IMR-90 (cell line): ENCODE results near the gene SLC6A9. TPM values are rescaled to one million over a fixed set of nuclear protein-coding genes. Genes with fewer than 3 reads are reported as not detected.

ENCODE experiments used
- ATAC-seq: fragments of 200-7000 bp; cut with Tn5 transposase; 2 replicates; pipeline ENCODE4 v1.9.1; 2020; ENCODE audit warnings: low read depth, mild to moderate bottlenecking, moderate library complexity
- BruUV-seq: library from RNA; stranded (reverse); fragments of 400-500 nt; replicated peaks from 2 replicates; lab custom pipeline; 2021; lab: Mats Ljungman, UMichigan
- CTCF ChIA-PET: fragments of 300-600 bp; formaldehyde crosslinking; extraction: SDS; loops from one replicate; lab custom pipeline; 2021; ENCODE audit warnings: antibody characterized with exemption; lab: Yijun Ruan, JAX
- POLR2A ChIA-PET: fragments of 300-600 bp; sonication (Branson Sonifier 250); formaldehyde crosslinking; loops from one replicate; lab custom pipeline; 2022; ENCODE audit warnings: antibody characterized with exemption; ENCODE audit not compliant: unreplicated experiment; lab: Charles Lee
- DNase-seq: peaks from one replicate; pipeline ENCODE4 v3.0.0; 2013
- H2AFZ ChIP-seq: replicated peaks from 2 replicates; pipeline ENCODE3; 2013; ENCODE audit warnings: low read length, mild to moderate bottlenecking; ENCODE audit not compliant: poor library complexity
- H2AK5ac ChIP-seq: 2 replicates; pipeline ENCODE4 v1.6.1; 2013; ENCODE audit warnings: low read depth, low read length, inconsistent platforms
- H2AK9ac ChIP-seq: replicated peaks from 2 replicates; pipeline ENCODE3; 2013; ENCODE audit warnings: mild to moderate bottlenecking, low read depth, low read length, moderate library complexity; ENCODE audit not compliant: poor library complexity
- H2BK120ac ChIP-seq: 2 replicates; pipeline ENCODE4 v1.6.1; 2013; ENCODE audit warnings: low read depth, low read length, inconsistent platforms
- H2BK15ac ChIP-seq: 3 replicates; pipeline ENCODE4 v1.6.1; 2013; ENCODE audit warnings: low read depth, low read length, inconsistent platforms
- H2BK20ac ChIP-seq: 2 replicates; pipeline ENCODE4 v1.6.1; 2013; ENCODE audit warnings: low read depth, mild to moderate bottlenecking, inconsistent platforms, low read length, moderate library complexity
- H2BK5ac ChIP-seq: 2 replicates; pipeline ENCODE4 v1.6.1; 2013; ENCODE audit warnings: mild to moderate bottlenecking, low read depth, low read length, inconsistent platforms; ENCODE audit not compliant: poor library complexity, severe bottlenecking
- H3K14ac ChIP-seq: replicated peaks from 2 replicates; pipeline ENCODE4 v1.6.1; 2013; ENCODE audit warnings: low read depth, low read length, inconsistent platforms
- H3K18ac ChIP-seq: 2 replicates; pipeline ENCODE4 v1.6.1; 2013; ENCODE audit warnings: low read depth, low read length, control low read depth
- H3K23ac ChIP-seq: 2 replicates; pipeline ENCODE4 v1.6.1; 2013; ENCODE audit warnings: low read depth, low read length, inconsistent platforms
- H3K27ac ChIP-seq: 2 replicates; pipeline ENCODE4 v1.5.1; 2013; ENCODE audit warnings: mild to moderate bottlenecking, control low read depth, low read length; ENCODE audit not compliant: insufficient read depth
- H3K27me3 ChIP-seq: 2 replicates; pipeline ENCODE4 v1.6.1; 2013; ENCODE audit warnings: low read length; ENCODE audit not compliant: control insufficient read depth, insufficient read depth
- H3K36me3 ChIP-seq: 2 replicates; pipeline ENCODE4 v1.6.1; 2013; ENCODE audit warnings: low read length, mixed read lengths; ENCODE audit not compliant: control insufficient read depth, insufficient read depth
- H3K4ac ChIP-seq: 2 replicates; pipeline ENCODE4 v1.6.1; 2013; ENCODE audit warnings: low read depth, low read length, inconsistent platforms
- H3K4me1 ChIP-seq: 2 replicates; pipeline ENCODE4 v1.6.1; 2013; ENCODE audit warnings: low read length, mixed read lengths; ENCODE audit not compliant: control insufficient read depth, insufficient read depth
- H3K4me2 ChIP-seq: 2 replicates; pipeline ENCODE4 v1.6.1; 2013; ENCODE audit warnings: low read depth, mild to moderate bottlenecking, control low read depth, low read length, moderate library complexity
- H3K4me3 ChIP-seq: 2 replicates; pipeline ENCODE4 v1.5.1; 2013; ENCODE audit warnings: low read depth, mild to moderate bottlenecking, control low read depth, low read length, moderate library complexity; ENCODE audit not compliant: insufficient read depth
- H3K56ac ChIP-seq: 2 replicates; pipeline ENCODE4 v1.6.1; 2013; ENCODE audit warnings: low read length, inconsistent platforms; ENCODE audit not compliant: insufficient read depth; ENCODE audit errors: extremely low read depth
- H3K79me1 ChIP-seq, 2 experiments: 2 replicates each; pipeline ENCODE4 v1.6.1; 2013; ENCODE audit warnings: low read length in 2 of 2, inconsistent platforms in 1 of 2, low read depth in 1 of 2
- H3K9ac ChIP-seq: 2 replicates; pipeline ENCODE4 v1.6.1; 2013; ENCODE audit warnings: low read depth, low read length, control low read depth
- H3K9me1 ChIP-seq: 2 replicates; pipeline ENCODE4 v1.6.1; 2013; ENCODE audit warnings: low read length, inconsistent platforms; ENCODE audit not compliant: insufficient read depth
- H3K9me3 ChIP-seq: 2 replicates; pipeline ENCODE4 v1.6.1; 2013; ENCODE audit warnings: low read length; ENCODE audit not compliant: control insufficient read depth, insufficient read depth
- H4K20me1 ChIP-seq: 2 replicates; pipeline ENCODE4 v1.6.1; 2013; ENCODE audit warnings: low read length, inconsistent platforms; ENCODE audit not compliant: insufficient read depth
- H4K5ac ChIP-seq: 2 replicates; pipeline ENCODE4 v1.6.1; 2013; ENCODE audit warnings: mild to moderate bottlenecking, low read depth, low read length, control low read depth
- H4K8ac ChIP-seq, 2 experiments: 2 replicates each; pipeline ENCODE4 v1.6.1; 2013; ENCODE audit warnings: low read depth in 2 of 2, low read length in 2 of 2, control low read depth in 1 of 2, inconsistent platforms in 1 of 2
- H4K91ac ChIP-seq: 2 replicates; pipeline ENCODE4 v1.6.1; 2013; ENCODE audit warnings: low read depth, low read length, inconsistent platforms; ENCODE audit not compliant: insufficient read depth
- BHLHE40 ChIP-seq: fragments of 150-350 bp; IDR thresholded peaks from 2 replicates; pipeline ENCODE4 v1.6.1; 2016; ENCODE audit warnings: mild to moderate bottlenecking, low read depth, low read length
- CEBPB ChIP-seq: IDR thresholded peaks from 2 replicates; pipeline ENCODE4 v1.6.1; 2012; ENCODE audit warnings: low read depth, low read length, improper control_type of control experiment
- CHD1 ChIP-seq: IDR thresholded peaks from 2 replicates; pipeline ENCODE4 v1.6.1; 2012; ENCODE audit warnings: low read depth, low read length, improper control_type of control experiment
- FOS ChIP-seq: fragments of 150-350 bp; IDR thresholded peaks from 2 replicates; pipeline ENCODE4 v1.6.1; 2016; ENCODE audit warnings: low read depth, low read length
- MAFK ChIP-seq: IDR thresholded peaks from 2 replicates; pipeline ENCODE4 v1.6.1; 2012; ENCODE audit warnings: low read depth, low read length, improper control_type of control experiment
- MXI1 ChIP-seq: IDR thresholded peaks from 2 replicates; pipeline ENCODE4 v1.6.1; 2012; ENCODE audit warnings: low read depth, mild to moderate bottlenecking, low read length, moderate library complexity, borderline replicate concordance
- NFE2L2 ChIP-seq: fragments of 150-350 bp; IDR thresholded peaks from 2 replicates; pipeline ENCODE4 v1.6.1; 2016; ENCODE audit warnings: low read depth, mild to moderate bottlenecking, low read length
- POLR2A ChIP-seq: IDR thresholded peaks from 2 replicates; pipeline ENCODE4 v1.6.1; 2012; ENCODE audit warnings: mild to moderate bottlenecking, low read depth, low read length
- RAD21 ChIP-seq: IDR thresholded peaks from 2 replicates; pipeline ENCODE4 v1.6.1; 2012; ENCODE audit warnings: low read length, improper control_type of control experiment
- RCOR1 ChIP-seq: IDR thresholded peaks from 2 replicates; pipeline ENCODE4 v1.6.1; 2012; ENCODE audit warnings: mild to moderate bottlenecking, low read length, improper control_type of control experiment; ENCODE audit not compliant: insufficient replicate concordance
- RFX5 ChIP-seq: IDR thresholded peaks from 2 replicates; pipeline ENCODE4 v1.8.0; 2012; ENCODE audit warnings: low read depth, mild to moderate bottlenecking, low read length, moderate library complexity
- SMC3 ChIP-seq: fragments of 150-350 bp; IDR thresholded peaks from 2 replicates; pipeline ENCODE4 v1.6.1; 2016; ENCODE audit warnings: low read depth, mild to moderate bottlenecking, antibody characterized with exemption, low read length, moderate library complexity
- WGBS, 2 experiments: methylation state at CpG; one replicate each; pipeline versions ENCODE4 v1.1.5 to v1.1.7; 2013; ENCODE audit warnings: missing lambda C conversion rate in 2 of 2; ENCODE audit not compliant: insufficient read length in 1 of 2; ENCODE audit errors: extremely low coverage in 2 of 2; 5-methylcytosine and 5-hydroxymethylcytosine counted together
- dilution Hi-C: fragments of 300-500 bp; cut with HindIII; formaldehyde crosslinking; loops from one replicate; pipeline ENCODE4 v1.14.3; 2018; ENCODE audit warnings: low sequenced_read_pairs; ENCODE audit not compliant: unreplicated experiment
- in situ Hi-C: fragments of 300-500 bp; cut with MboI; formaldehyde crosslinking; loops from 3 replicates; pipeline ENCODE4 v1.14.3; 2019; ENCODE audit warnings: low sequenced_read_pairs, inconsistent platforms, mixed read lengths
- intact Hi-C: fragments of 100-400 bp; cut with micrococcal nuclease; formaldehyde crosslinking; loops from 2 replicates; pipeline ENCODE4 v1.10.0; 2022
- polyA plus RNA-seq, 3 experiments: library from polyadenylated mRNA; depleted of rRNA; stranded (reverse); fragments of >200 nt; gene quantifications; 2 replicates each; pipeline ENCODE4 v1.2.3, GENCODE V29; 2012; ENCODE audit warnings: low replicate concordance in 1 of 3
- total RNA-seq: library from RNA; depleted of rRNA; stranded (reverse); fragments of >200 nt; gene quantifications from 2 replicates; pipeline ENCODE4 v1.2.3, GENCODE V29; 2012
- TF ChIP-seq, protein P1 (sequence below): conservative IDR thresholded peaks from 2 replicates; pipeline ENCODE4 v1.5.1; 2012; ENCODE audit warnings: mild to moderate bottlenecking, low read depth, low read length, improper control_type of control experiment
- TF ChIP-seq, protein P2 (sequence below): fragments of 150-350 bp; IDR thresholded peaks from 2 replicates; pipeline ENCODE4 v1.6.1; 2017; ENCODE audit warnings: mild to moderate bottlenecking, antibody characterized with exemption, low read length, low read depth

Gene SLC6A9
- total and polyA plus RNA-seq, 2 of the 4 experiments (the other 2 are of a cell fraction) = 2.0 to 6.6 TPM

- Histone ChIP-seq H3K4me2 (peak overlapping the region; percentile 8; the same call in 1 of the 2 replicates), H2BK5ac (peak overlapping the region; percentile 93), H3K14ac (no peak overlapping the region), H3K9me1 (peaks cover 19% of the 10 kb centered on the region), H3K4me3 (no peak overlapping the region), H3K4ac (peak overlapping the region; percentile 77), H2BK15ac (peak overlapping the region; percentile 51; the same call in 2 of the 3 replicates), H3K9ac (no peak overlapping the region), H3K4me1 (peaks cover 18% of the 10 kb centered on the region), H4K8ac (0 out of 4 replicates have a peak overlapping the region, but pooled peaks of 1 of the 2 experiments have one; percentile 44), H2AK9ac (no peak overlapping the region), H2AK5ac (peak overlapping the region; percentile 61; the same call in 1 of the 2 replicates), H2AFZ (no peak overlapping the region), H3K27ac (peak overlapping the region; percentile 70), H3K27me3 (no peaks in the 10 kb centered on the region), H3K56ac (no peak overlapping the region; the same call in 1 of the 2 replicates), H3K79me1 (peaks cover 0 to 4% of the 10 kb centered on the region in 2 experiments; a peak in 1 of 4 replicates), H3K36me3 (no peaks in the 10 kb centered on the region), H2BK120ac (peak overlapping the region; percentile 81), H3K9me3 (no peaks in the 10 kb centered on the region), H3K23ac (0 out of 2 replicates have a peak overlapping the region, but pooled peaks have one; percentile 39), H4K91ac (no peak overlapping the region; the same call in 1 of the 2 replicates), H4K5ac (no peak overlapping the region), H4K20me1 (peaks cover 3% of the 10 kb centered on the region; the same call in 1 of the 2 replicates), H2BK20ac (peak overlapping the region; percentile 96), H3K18ac (0 out of 2 replicates have a peak overlapping the region, but pooled peaks have one; percentile 72)
- dilution Hi-C loops = no loop called here
- TF ChIP-seq CHD1 = no peak
- peak; percentile 43; the same call in 1 of the 2 replicates for TF ChIP-seq FOS
- TF ChIP-seq POLR2A = no peak
- peak; percentile 92 for TF ChIP-seq CEBPB
- TF ChIP-seq NFE2L2 = no peak
- TF ChIP-seq RAD21 = no peak
- no peak for TF ChIP-seq RFX5
- no peak for TF ChIP-seq SMC3
- TF ChIP-seq MXI1 = no peak
- TF ChIP-seq, protein P1, sequence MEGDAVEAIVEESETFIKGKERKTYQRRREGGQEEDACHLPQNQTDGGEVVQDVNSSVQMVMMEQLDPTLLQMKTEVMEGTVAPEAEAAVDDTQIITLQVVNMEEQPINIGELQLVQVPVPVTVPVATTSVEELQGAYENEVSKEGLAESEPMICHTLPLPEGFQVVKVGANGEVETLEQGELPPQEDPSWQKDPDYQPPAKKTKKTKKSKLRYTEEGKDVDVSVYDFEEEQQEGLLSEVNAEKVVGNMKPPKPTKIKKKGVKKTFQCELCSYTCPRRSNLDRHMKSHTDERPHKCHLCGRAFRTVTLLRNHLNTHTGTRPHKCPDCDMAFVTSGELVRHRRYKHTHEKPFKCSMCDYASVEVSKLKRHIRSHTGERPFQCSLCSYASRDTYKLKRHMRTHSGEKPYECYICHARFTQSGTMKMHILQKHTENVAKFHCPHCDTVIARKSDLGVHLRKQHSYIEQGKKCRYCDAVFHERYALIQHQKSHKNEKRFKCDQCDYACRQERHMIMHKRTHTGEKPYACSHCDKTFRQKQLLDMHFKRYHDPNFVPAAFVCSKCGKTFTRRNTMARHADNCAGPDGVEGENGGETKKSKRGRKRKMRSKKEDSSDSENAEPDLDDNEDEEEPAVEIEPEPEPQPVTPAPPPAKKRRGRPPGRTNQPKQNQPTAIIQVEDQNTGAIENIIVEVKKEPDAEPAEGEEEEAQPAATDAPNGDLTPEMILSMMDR = no peak
- no peak for TF ChIP-seq RCOR1
- TF ChIP-seq MAFK = no peak
- TF ChIP-seq, protein P2, sequence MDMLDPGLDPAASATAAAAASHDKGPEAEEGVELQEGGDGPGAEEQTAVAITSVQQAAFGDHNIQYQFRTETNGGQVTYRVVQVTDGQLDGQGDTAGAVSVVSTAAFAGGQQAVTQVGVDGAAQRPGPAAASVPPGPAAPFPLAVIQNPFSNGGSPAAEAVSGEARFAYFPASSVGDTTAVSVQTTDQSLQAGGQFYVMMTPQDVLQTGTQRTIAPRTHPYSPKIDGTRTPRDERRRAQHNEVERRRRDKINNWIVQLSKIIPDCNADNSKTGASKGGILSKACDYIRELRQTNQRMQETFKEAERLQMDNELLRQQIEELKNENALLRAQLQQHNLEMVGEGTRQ = no peak
- no peak for TF ChIP-seq BHLHE40
- CTCF ChIA-PET = interaction anchor here (1.0 to 1.2 kb wide), 2 partner anchors 162 to 520 kb away, joined by 3 to 4 read pairs; no protein-coding TSS in a partner anchor
- in situ Hi-C loops = loop anchor here (5.0 kb wide), 1 partner anchor 43 kb away; no protein-coding TSS in a partner anchor
- no CpG with 5 or more reads among the region's 2 CpGs for WGBS, 2 experiments
- ATAC-seq = peak; percentile 57
- intact Hi-C loops = loop anchor here (5.0 kb wide), 2 partner anchors 162 to 343 kb away; partner anchors contain the start of genes DMAP1 and ST3GAL3
- POLR2A ChIA-PET = no interaction called here
- BruUV-seq = no TSS peak
- peak; percentile 97 for DNase-seq
These were observed 18.6 kb upstream of the SLC6A9 start for GRCh38 chr1:44049839-44050238.
